Activated T-helper 1 cell treated with anti-CD3 and anti-CD28 coated beads, Interleukin-12 subunit alpha, Interleukin-12 subunit beta, Interleukin-2, Interleukin-4 antibody, amounts not matched to agents 30 ng/mL and 10 ng/mL and 1 ng/mL, durations not matched to agents 14 hours and 24 hours and 36 hours (primary cell): ENCODE results near the gene TOX3. TPM values are rescaled to one million over a fixed set of nuclear protein-coding genes. Genes with fewer than 3 reads are reported as not detected.

Source experiments
- DNase-seq: peaks from one replicate; pipeline ENCODE4 v3.0.0; 2021; ENCODE audit warnings: low spot score
- H3K27ac Mint-ChIP-seq: one replicate; pipeline ENCODE4 v1.8.0; 2021; ENCODE audit warnings: mild to moderate bottlenecking, mixed read lengths
- H3K27me3 Mint-ChIP-seq: one replicate; pipeline ENCODE4 v1.8.0; 2022; ENCODE audit warnings: mild to moderate bottlenecking, moderate library complexity, mixed read lengths; ENCODE audit not compliant: insufficient read depth
- H3K36me3 Mint-ChIP-seq: one replicate; pipeline ENCODE4 v1.8.0; 2021; ENCODE audit warnings: low read depth, mixed read lengths
- H3K4me1 Mint-ChIP-seq: one replicate; pipeline ENCODE4 v1.8.0; 2021; ENCODE audit warnings: low read depth, mixed read lengths
- H3K4me3 Mint-ChIP-seq: one replicate; pipeline ENCODE4 v1.8.0; 2021; ENCODE audit warnings: mild to moderate bottlenecking, moderate library complexity, mixed read lengths
- H3K9me3 Mint-ChIP-seq: one replicate; pipeline ENCODE4 v1.8.0; 2021; ENCODE audit warnings: mixed read lengths
- intact Hi-C: fragments of 100-400 bp; cut with micrococcal nuclease; formaldehyde crosslinking; loops from one replicate; pipeline ENCODE4 v1.15.1; 2024
- total RNA-seq: library from RNA; stranded (reverse); gene quantifications from 2 replicates; pipeline ENCODE4 v1.2.3, GENCODE V29; 2022

The TOX3 gene
- total RNA-seq, 1 donor from 2014 or later: not detected

DNA sequence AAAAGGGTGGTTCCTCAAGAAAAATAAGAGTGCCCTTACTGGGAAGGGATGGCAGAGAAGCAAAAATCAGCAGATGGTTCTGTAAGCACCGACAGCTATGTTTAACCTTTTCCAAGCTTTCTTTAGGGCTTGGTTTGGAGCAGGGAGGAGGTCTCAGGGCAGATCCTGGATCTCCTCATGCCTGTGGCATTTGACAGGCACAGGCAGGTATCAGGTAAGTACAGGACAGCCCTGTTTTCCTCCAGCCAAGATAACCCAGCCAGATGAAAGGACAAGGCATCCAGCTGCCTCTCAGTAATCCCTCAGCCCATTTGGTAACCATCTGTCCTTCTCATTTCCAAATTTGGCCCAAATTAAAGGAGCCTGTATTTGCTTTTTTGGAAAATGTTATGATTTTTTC lies 141.5 kb downstream of the TOX3 start:
- no peaks in the 10 kb centered on the region for H3K27me3 Mint-ChIP-seq
- H3K36me3 Mint-ChIP-seq: no peaks in the 10 kb centered on the region
- H3K4me1 Mint-ChIP-seq: no peaks in the 10 kb centered on the region
- no peak overlapping the region for H3K4me3 Mint-ChIP-seq
- no peak overlapping the region for H3K27ac Mint-ChIP-seq
- peaks cover 7% of the 10 kb centered on the region for H3K9me3 Mint-ChIP-seq
- intact Hi-C loops: no loop called here
- DNase-seq: no peak

DNA sequence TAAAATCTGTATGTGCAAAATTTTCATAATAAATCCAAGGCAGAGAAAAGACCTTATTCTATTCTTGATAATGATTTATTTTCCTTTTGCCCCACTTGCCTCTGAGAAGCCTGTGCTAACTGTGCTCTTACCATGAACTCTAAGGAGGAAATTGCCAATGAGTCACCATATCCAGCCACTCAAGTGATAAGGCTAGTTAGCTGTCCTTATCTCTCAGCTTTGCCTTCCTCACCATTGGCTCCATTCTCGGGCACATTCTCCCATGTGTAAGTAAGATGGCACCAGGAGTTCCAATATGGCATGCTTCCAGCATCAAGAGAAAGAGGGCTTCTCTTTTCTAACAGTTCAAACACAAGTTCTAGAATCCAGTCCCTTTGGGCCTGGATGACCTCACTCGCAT lies 142.4 kb downstream of the TOX3 start:
- Mint-ChIP-seq H3K36me3 (no peaks in the 10 kb centered on the region), H3K27me3 (no peaks in the 10 kb centered on the region), H3K4me3 (no peak overlapping the region), H3K27ac (no peak overlapping the region), H3K9me3 (peaks cover 7% of the 10 kb centered on the region), H3K4me1 (no peaks in the 10 kb centered on the region)
- intact Hi-C loops: no loop called here
- DNase-seq: no peak

DNA sequence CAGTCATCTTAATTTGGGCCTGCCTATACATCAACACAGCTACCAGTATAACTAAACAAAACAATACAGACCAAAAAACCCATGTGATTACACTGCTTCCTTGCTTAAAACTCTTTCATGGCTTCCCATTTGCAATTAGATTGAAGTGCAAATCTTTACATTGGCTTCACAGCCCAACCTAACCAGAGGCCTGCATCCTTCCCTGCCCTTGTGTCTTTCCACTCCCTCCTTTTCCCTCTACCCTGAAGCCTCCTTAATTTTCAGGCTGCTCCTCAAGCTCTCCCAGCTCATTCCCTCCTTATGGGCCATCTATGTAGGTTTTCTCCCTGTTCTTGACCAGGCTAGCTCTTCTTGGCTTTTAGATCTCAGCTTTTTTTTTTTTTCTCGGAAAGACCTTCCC lies 147.8 kb downstream of the TOX3 start:
- intact Hi-C loops: no loop called here
- Mint-ChIP-seq H3K4me3 (no peak overlapping the region), H3K9me3 (peaks cover 14% of the 10 kb centered on the region), H3K36me3 (no peaks in the 10 kb centered on the region), H3K27me3 (no peaks in the 10 kb centered on the region), H3K27ac (no peak overlapping the region), H3K4me1 (no peaks in the 10 kb centered on the region)
- DNase-seq: no peak

DNA sequence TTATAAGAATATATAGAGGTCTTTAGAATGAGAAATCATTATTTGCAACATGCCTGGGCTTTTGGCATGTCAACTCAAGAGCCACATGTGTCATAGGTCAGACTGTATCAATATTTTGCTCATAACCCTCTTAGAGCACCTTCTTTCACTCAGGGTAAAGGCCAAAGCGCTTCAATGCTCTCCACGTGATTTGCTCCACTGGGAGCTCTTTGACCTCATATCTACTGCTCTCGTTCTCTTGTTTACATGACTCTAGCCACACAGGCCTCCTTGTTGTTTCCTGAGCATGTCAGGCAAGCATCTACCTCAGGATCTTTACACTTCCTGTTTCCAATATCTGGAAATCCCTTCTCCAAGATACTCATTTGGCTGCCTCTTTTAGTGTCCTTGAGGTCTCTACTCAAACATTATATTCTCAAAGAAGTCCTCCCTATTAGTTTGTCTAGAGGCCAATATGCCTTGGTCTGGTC lies 148.4 kb downstream of the TOX3 start:
- DNase-seq: no peak
- no peaks in the 10 kb centered on the region for H3K27me3 Mint-ChIP-seq
- H3K9me3 Mint-ChIP-seq: peaks cover 14% of the 10 kb centered on the region
- no peak overlapping the region for H3K4me3 Mint-ChIP-seq
- H3K4me1 Mint-ChIP-seq: no peaks in the 10 kb centered on the region
- H3K27ac Mint-ChIP-seq: no peak overlapping the region
- H3K36me3 Mint-ChIP-seq: no peaks in the 10 kb centered on the region
- intact Hi-C loops: no loop called here

DNA sequence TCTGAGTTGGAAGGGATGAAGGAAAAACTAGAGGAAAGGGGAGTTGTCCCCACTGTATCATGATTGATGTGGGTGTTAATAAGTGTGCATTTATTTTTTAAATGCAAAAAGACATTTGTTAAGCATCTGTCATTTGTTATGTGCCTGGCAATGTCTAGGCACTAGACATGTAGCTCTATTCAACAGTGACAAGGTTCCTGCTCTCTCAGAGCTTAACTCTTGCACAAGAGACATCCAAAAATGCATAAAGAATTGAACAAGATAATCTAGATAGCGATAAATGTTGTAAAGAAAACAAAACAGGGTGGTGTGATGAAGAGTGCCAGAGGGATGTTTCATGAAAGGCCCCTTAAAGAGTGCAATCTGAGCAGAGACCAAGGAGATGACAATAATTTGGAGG lies 148.9 kb downstream of the TOX3 start:
- intact Hi-C loops: no loop called here
- Mint-ChIP-seq H3K27me3 (no peaks in the 10 kb centered on the region), H3K9me3 (peaks cover 14% of the 10 kb centered on the region), H3K27ac (no peak overlapping the region), H3K4me1 (no peaks in the 10 kb centered on the region), H3K36me3 (no peaks in the 10 kb centered on the region), H3K4me3 (no peak overlapping the region)
- no peak for DNase-seq

DNA sequence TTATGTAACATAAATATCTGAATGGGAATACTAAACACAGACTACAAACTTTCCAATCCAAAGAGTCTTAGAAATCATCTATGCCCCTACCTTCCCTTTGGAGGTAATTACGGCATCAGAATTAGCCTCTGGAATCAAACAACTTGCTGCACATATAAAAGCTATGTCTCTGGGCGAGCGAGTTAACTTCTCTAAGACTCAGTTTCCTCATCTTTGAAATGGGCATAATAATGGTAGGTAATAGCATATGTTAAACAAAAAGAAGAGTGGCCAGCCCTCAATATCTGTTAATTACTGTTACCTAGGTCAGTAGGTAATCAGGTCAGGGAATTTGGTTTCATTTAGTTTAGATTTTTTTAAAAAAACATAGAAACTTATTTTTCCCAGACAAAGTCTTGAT lies 153.5 kb downstream of the TOX3 start:
- intact Hi-C loops: no loop called here
- DNase-seq: no peak
- Mint-ChIP-seq H3K27me3 (no peaks in the 10 kb centered on the region), H3K27ac (no peak overlapping the region), H3K36me3 (no peaks in the 10 kb centered on the region), H3K4me3 (no peak overlapping the region), H3K4me1 (no peaks in the 10 kb centered on the region), H3K9me3 (peaks cover 18% of the 10 kb centered on the region)

DNA sequence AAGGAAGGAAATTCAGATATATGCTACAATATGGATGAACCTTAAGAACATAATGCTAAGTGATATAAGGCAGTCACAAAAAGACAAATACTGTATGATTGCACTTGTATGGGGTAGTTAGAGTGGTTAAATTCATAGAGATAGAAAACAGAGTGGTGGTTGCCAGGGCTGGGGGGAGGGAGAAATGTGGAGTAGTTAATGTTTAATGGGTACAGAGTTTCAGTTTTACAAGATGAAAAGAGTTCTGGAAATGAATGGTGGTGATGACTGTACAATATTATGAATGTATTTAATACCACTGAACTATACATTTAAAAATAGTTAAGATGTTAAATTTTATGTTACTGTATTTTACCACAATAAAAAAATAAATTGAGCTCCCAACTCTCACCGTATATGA lies 157.9 kb downstream of the TOX3 start:
- no peak for DNase-seq
- intact Hi-C loops: no loop called here
- Mint-ChIP-seq H3K4me1 (no peaks in the 10 kb centered on the region), H3K9me3 (peaks cover 4% of the 10 kb centered on the region), H3K4me3 (no peak overlapping the region), H3K27ac (no peak overlapping the region), H3K36me3 (no peaks in the 10 kb centered on the region), H3K27me3 (no peaks in the 10 kb centered on the region)
